DMS114 treated with DMSO at 0.1 percent for 48 hours (cell line): ENCODE data around the gene CCL20.
"Not testable (repeated sequence)": the region's sequence is repeated elsewhere in the genome, so short reads cannot be mapped to it uniquely, and the experiment has no call there.

ENCODE experiments used
- DNase-seq: peaks from one replicate; lab custom pipeline; 2025; ENCODE audit not compliant: unreplicated experiment; lab: John Stamatoyannopoulos, UW

Gene CCL20, protein sequence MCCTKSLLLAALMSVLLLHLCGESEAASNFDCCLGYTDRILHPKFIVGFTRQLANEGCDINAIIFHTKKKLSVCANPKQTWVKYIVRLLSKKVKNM

DNA sequence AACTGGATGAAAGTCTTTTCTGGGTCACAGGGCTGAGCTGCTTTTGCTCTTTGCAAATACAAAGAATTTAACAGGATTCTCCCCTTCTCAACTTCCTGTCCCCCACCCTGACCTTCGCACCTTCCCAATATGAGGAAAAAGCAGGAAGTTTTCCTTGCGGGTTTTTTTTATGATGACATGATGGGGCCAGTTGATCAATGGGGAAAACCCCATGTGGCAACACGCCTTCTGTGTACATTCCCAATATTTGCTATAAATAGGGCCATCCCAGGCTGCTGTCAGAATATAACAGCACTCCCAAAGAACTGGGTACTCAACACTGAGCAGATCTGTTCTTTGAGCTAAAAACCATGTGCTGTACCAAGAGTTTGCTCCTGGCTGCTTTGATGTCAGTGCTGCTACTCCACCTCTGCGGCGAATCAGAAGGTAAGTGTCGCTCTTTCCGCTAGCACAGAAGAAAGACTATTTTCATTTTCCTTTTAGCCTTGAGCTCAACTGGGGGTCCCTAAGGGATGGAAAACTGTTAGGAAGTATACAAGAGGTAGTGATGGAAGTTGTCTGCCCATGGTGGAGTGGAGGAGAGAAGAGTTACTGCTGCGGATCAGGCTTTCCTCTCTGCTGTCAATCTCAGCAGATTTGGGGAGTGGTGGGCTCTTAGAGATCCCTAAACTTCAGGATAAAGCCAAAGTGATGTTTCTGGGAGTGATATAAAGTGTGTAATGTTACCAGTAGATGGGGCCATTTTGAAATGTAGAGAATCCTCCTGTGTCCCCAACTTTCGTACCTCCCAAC, at the start of gene CCL20:
CCL20 (plus strand) TSS at position 281 of the 792 bp plus-strand sequence; CDS start at position 351, 70 bp downstream.
- no peak for DNase-seq

DNA sequence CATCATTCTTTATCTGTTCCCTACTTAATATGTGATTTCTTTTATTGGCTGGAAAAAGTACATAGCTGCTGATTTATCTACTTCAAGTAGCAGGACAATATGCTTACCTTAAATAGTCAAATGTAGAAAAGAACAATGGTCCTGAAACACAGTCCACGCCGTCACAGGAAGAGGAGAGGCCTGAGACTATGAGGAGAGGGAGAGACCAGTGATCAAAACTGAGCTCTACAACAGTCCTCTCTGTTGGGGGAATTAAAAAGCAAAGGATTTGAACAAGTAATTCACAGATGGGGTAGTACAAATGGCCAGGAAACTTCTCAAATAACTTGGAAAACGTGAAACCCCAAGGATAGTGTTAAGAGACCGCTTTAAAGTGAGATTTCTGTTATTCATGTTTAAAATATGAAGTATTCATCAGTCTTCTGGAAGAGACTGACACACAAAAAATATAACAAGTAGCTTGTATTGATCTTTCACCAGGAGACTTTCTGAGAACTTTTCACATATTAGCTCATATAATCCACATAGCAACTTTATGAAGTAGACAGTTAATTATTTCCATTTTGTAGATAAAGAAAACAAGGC, 47.8 kb upstream of the CCL20 start:
- DNase-seq, result no peak

GRCh38 chr2:227766373-227766883, 47.2 kb upstream of the CCL20 start:
- DNase-seq, result peak; percentile 30

DNA sequence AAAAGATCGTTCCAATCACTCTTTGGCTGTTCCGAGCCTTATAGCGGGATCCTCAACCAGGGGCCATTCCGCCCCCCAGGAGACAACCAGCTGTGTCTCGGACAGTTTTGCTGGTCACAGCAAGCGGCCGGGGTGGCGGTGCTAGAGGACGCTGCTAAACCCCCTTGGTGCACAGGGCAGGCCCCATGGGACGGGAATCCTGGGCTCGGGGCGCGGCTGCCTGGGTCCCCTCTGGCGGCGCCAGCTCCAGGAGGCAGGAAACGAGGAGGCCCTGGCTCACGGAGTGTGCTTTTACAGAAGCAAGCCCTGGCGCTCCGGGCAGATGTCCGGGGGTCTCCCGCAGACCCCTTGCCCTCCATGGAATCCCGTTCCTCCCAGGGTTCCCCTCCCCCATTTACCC, 45.8 kb upstream of the CCL20 start:
- no peak for DNase-seq

- no peak for DNase-seq
These were observed 41.4 kb upstream of the CCL20 start for GRCh38 chr2:227772197-227772661.

- no peak for DNase-seq
These were observed 40.7 kb upstream of the CCL20 start for GRCh38 chr2:227772932-227773331.

DNA sequence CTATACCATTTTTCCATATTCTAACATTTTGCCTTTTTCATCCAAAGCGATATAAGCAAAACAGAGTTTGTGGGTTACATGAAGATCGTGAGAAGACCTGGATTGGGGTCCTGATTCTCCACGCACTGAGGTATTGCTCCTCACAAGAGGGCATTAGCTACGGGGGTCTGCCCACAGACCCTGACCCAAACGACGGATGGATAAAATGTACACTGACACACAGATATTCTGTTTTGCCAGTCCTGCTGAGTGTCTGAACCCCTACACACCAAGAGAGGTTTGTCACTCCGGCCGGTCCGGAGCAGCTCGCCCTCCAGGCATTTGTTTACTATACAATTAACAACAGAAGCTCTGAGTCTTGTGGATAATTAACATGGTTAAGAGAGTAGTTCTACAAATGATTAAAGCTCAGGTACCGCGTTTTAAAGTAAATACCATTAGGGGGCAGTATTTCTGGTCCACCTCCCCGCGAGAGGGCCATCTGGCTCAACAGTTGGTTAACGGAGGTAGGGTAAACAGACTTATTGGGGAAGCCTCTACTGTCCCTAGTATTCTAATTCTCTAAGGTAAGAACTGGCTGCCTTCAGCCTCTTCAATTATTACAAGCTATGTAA, 39.5 kb upstream of the CCL20 start:
- no peak for DNase-seq

DNA sequence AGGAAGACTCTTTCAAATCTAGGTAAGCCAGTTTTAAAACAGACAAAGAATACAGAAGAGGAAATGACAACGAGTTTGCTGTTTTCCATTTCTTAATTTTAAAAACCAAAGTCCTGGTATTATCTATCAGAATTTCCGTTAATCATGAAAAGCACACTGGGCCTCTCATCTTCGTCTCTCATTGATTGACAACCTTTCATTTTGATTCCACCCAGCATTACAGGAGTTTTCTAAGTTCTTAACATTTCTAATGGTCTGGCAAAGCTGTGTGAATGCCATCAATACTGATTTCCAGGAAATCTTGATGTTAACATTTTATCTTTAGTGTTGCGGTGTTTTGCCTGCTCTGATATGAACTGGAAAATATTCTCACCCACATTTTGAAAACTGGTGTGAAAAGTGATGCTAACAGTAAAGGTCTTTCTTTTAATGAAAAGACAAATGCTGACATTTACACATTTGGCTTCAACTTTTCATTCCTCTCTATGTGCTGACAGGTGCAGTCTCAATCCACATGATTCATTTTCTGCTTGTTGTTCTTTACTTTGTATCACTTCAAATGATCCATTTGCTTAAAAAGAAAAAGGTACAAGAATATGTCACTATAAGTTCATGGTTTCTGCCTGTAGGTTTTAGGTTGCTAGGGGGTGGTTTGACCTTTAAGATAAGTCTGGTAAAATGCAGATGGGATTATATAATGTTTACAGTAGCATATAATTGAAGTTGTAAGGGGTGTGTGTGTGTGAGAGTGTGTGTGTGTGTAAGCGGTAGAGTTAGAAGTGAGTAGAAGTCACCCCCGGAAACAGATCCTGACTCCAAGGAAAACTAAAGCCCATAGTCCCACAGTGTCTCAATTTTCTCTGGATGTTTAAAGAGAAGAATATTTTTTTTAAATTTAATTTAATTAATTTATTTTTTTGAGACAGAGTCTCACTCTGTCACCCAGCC, 38.5 kb upstream of the CCL20 start:
- DNase-seq, result no peak

- DNase-seq, result no peak
These were observed 32.5 kb upstream of the CCL20 start for GRCh38 chr2:227780981-227781615.

DNA sequence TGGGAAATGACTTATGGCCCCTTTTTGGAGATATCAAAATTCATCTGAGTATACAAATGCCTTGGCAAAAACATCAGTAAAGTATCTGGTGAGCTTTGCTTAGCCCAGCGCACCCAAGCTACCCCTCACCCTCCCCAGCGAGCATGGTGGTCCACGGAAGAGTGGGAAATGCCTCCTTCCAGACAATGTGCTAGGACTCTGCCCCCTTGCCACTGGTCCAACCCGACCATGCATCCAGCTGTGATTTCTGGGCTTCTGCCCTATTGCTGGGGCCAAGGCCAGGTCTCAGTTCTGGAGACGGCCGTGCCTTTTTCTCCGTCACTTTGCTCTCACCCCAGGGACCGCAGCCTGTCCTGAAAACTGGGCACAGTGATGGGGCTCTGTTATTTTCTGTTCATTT, 31.8 kb upstream of the CCL20 start:
- DNase-seq, result no peak

DNA sequence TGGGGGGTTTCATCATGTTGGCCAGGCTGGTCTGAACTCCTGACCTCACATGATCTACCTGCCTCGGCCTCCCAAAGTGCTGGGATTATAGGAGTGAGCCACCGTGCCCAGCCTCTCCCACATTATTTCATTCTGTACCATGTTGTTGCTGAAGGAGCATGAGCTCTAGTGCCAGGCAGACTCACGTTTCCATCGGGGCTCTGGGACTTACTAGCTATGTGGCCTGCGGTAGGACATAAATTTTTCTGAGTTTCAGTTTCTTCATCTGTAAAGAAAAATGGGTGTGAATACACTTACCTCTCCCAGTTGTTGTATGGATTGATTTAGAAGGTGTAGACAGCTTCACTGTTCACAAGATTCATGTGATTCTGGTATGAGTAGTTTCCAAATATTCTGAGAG, 30.8 kb upstream of the CCL20 start:
- no peak for DNase-seq

DNA sequence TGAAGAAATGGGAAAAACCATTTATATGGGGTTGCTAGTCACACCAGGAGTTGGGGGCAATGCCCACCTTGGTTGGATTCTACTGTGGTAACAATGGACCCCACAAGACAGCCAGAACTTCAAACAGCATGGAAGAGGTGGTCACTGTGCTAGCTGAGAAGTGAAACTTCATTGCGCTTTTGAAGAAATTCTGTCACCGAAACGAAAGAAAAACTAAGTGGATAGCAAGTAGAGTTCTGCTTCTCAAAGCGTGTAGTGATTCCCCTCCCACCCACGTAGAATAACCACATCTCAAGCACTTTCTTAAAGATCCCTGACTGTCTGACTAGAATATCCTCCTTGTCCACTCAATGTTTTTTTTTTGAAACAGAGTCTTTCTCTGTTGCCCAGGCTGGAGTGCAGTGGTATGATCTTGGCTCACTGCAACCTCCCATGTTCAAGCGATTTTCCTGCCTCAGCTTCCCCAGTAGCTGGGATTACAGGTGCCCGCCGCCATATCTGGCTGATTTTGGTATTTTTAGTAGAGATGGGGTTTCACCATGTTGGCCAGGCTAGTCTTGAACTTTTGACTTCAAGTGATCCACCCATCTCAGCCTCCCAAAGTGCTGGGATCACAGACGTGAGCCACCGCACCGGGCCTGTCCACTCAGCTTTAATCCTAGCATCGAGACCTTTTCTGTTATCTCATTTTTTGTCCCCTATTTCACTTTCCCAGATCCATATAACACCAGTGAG, 30.1 kb upstream of the CCL20 start:
- DNase-seq, result no peak

DNA sequence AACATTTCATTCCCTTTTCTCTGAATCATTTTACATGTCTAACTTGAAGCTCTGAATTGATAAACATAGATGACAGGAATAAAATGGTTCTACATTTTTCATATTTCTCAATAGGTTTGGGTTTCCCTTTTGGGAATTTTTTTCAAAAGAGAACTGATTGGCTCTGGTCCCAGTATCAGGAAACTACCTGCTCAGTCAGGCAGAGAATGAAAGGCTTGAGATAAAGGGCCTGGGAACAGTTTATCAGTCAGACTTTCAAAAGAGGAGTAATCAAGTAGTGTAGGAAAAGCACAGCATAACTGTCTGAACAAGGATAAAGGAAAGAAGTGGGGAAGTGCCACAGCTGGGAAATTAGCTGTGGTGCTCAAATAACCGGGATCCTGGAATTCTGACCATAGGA, 28.3 kb upstream of the CCL20 start:
- no peak for DNase-seq

DNA sequence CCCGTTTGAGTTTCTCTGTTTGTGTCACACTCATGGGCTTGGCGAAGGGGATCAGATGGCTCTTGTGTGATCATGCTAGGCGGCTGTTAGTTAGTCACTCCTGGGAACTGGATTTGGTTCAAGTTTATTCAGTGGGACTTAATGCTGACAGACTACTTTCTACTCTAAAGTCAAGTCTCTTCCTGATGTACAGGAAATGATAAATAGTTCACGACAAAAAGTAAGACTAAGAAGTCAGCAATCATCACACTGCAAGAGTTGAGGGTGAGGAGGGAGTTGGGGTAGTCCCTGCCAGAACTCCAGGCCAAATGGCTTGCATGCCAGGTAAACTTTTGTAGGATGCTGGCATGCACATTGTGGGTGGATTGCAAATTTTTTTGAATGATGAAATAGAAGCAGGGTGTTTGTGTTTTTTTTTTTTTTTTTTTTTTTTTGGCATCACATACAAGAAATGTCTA, 25.1 kb upstream of the CCL20 start:
- no peak for DNase-seq

DNA sequence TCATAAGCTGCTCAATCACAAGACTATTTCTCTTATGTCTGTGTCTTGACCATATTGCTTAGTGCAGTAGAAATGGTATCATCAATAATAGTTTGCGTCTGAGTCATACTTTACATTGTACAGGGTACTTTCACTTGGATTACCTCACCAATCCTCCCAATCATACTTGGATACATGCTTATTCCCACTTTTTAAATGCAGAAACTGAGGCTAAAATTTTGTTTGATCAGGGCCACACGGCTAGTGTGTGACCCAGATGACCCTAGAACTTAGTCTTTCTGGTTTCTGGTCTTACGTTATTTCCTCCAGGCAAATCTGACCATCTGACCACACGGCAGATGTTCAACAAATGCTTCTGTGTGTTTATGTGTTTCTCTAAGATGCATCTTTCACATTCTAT, 23.8 kb upstream of the CCL20 start:
- no peak for DNase-seq

DNA sequence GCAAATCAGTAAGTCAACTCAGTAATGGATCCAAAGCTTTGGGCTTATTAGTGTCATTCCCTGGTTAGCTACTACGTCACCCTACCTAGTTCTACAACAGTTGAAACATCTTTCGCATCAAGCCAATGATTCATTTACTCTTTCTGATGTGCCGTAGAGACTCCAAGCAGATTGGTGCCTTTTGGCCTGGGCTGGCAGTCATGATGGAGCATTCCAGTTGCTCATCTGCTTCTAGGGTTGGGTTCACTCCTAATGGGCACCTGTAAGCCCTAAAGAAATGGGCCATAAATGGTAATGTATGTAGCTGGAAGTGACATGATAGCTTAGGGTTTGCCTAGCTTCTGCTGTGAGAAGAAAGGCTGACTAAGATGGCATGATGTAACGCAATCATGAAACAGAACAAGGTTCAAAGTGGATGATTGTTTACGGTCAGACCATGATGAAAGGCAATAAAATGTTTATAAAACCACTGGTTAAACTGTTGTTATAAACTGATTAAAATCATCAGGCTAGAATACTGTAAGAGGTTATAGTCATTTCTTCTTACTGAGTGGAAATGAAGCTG, 20.4 kb upstream of the CCL20 start:
- DNase-seq, result no peak

DNA sequence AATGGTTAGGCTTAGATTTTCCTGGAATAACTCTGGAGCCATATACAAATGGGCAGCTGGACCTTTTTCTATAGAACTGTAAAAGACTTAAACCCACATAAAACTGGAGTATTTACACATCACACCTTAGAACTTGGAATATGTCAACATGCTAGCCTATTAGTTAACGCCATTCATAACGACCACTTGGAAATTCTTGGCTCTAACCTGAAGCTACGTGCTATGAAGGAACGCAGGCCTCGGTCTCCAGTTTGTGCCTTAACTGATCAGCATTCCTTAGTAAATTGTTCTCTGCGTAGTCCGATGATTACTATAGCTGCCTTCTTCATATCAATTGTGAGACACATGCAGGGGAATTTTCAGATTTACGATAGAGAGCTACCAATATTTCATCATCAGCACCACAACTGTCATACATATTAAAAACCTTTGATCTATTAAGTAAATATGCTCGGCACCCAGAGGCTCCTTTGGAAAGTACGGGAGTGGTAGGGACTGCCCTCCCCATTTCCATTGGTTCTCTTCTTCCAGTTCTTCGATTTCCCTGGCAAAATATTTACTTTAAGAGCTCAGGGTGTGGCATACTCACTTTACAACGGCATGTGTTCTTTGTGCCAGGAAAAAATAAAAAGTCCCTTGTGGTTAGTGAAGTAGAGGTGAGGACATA, 17.5 kb upstream of the CCL20 start:
- DNase-seq, result no peak

GRCh38 chr2:227796768-227797167, 16.9 kb upstream of the CCL20 start:
- DNase-seq, result not testable (repeated sequence)

DNA sequence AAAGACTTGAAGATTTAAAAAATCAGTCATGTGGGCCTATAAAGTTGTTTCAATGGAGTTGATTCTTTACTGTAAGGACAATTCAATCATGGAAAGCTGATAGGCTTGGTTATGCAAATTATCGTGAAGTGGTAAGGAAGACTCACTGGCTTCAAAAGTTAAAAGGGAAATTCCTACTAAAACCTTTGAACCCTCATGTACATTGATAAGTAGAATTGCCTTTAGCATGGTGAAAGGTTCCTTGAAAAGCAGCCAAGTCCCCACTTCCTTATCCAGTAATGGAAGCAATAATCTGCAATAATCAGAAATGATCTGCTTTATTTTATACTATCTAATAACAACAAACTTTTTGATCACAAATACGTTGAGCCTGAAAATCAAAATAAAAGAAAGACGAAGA, 14.4 kb upstream of the CCL20 start:
- DNase-seq, result no peak
